HepG2 (cell line): ENCODE measurements around the gene IRX5. TPM values are rescaled to one million over a fixed set of nuclear protein-coding genes. Genes with fewer than 3 reads are reported as not detected.

Source experiments
- ATAC-seq: fragments of 200-7000 bp; cut with Tn5 transposase; 3 replicates; pipeline ENCODE4 v1.9.1; 2020; ENCODE audit warnings: mild to moderate bottlenecking, moderate library complexity
- BruUV-seq: library from RNA; stranded (reverse); fragments of 400-500 nt; replicated peaks from 2 replicates; lab custom pipeline; 2021; lab: Mats Ljungman, UMichigan
- CTCF ChIA-PET: fragments of 300-600 bp; formaldehyde crosslinking; extraction: SDS; loops from one replicate; lab custom pipeline; 2021; ENCODE audit warnings: low total read pairs, inconsistent platforms, low intra/inter-chr PET ratio; lab: Yijun Ruan, JAX
- POLR2A ChIA-PET: fragments of 350-600 bp; sonication (Branson Sonifier 250); formaldehyde crosslinking; loops from one replicate; lab custom pipeline; 2020; ENCODE audit warnings: antibody characterized with exemption, inconsistent platforms; lab: Yijun Ruan, JAX
- DNase-seq: peaks from one replicate; pipeline ENCODE4 v3.0.0-alpha.2; 2015; ENCODE audit warnings: low spot score
- FAIRE-seq: peaks from 3 replicates; lab custom pipeline; 2011; peaks lifted over from hg19 to GRCh38; lab: Jason Lieb, UNC
- H2AFZ ChIP-seq: one replicate; pipeline ENCODE4 v1.6.1; 2011; ENCODE audit warnings: low read length, inconsistent platforms
- H3K27ac ChIP-seq: fragments of 300-600 bp; 3 replicates; pipeline ENCODE4 v1.8.0; 2011; ENCODE audit warnings: mixed run types, mild to moderate bottlenecking, mixed read lengths, low read length, inconsistent platforms; ENCODE audit not compliant: insufficient read depth; ENCODE audit errors: extremely low read length
- H3K27me3 ChIP-seq, 2 experiments: fragments of 200-600 bp in 1 of 2; 2 replicates in 1 of 2; 3 replicates in 1 of 2; pipeline versions ENCODE4 v1.6.0 to v1.8.0; 2011; ENCODE audit warnings: low read length in 2 of 2, mild to moderate bottlenecking in 2 of 2, moderate library complexity in 2 of 2, inconsistent platforms in 1 of 2; ENCODE audit not compliant: insufficient read depth in 2 of 2, control insufficient read depth in 1 of 2
- H3K36me3 ChIP-seq, 2 experiments: fragments of 200-600 bp in 1 of 2; replicated peaks in 1 of 2; 2 replicates in 1 of 2; 3 replicates in 1 of 2; pipeline versions ENCODE4 v1.5.1 to v1.8.0; 2011; ENCODE audit warnings: low read length in 2 of 2, inconsistent platforms in 1 of 2; ENCODE audit not compliant: insufficient read depth in 2 of 2, control insufficient read depth in 1 of 2
- H3K4me1 ChIP-seq: 2 replicates; pipeline ENCODE4 v1.5.1; 2012; ENCODE audit warnings: low read length, inconsistent platforms; ENCODE audit not compliant: insufficient read depth
- H3K4me2 ChIP-seq: 2 replicates; pipeline ENCODE4 v1.6.0; 2011; ENCODE audit warnings: low read depth, low read length, inconsistent platforms
- H3K4me3 ChIP-seq, 3 experiments: fragments of 200-600 bp in 1 of 3; sonication (generic), shearing (Covaris generic) in 1 of 3; replicated peaks in 1 of 3; 2 replicates each; pipeline ENCODE4 v1.5.1; 2011 to 2016; ENCODE audit warnings: low read length in 3 of 3, inconsistent platforms in 2 of 3, low read depth in 2 of 3, mild to moderate bottlenecking in 2 of 3, control low read depth in 1 of 3, mixed read lengths in 1 of 3; ENCODE audit not compliant: insufficient read depth in 1 of 3
- H3K79me2 ChIP-seq: one replicate; pipeline ENCODE4 v1.6.1; 2011; ENCODE audit warnings: low read length, inconsistent platforms; ENCODE audit not compliant: insufficient read depth
- H3K9ac ChIP-seq: 2 replicates; pipeline ENCODE4 v1.6.0; 2011; ENCODE audit warnings: mild to moderate bottlenecking, low read depth, low read length, inconsistent platforms; ENCODE audit not compliant: insufficient read depth
- H3K9me3 ChIP-seq: 2 replicates; pipeline ENCODE4 v1.5.1; 2012; ENCODE audit warnings: mild to moderate bottlenecking, low read length
- H4K20me1 ChIP-seq: 2 replicates; pipeline ENCODE4 v1.6.0; 2011; ENCODE audit warnings: inconsistent platforms, mild to moderate bottlenecking, low read length, moderate library complexity; ENCODE audit not compliant: insufficient read depth
- BCL6 ChIP-seq: IDR thresholded peaks from 2 replicates; pipeline ENCODE4 v1.6.1; 2016; ENCODE audit warnings: missing genetic modification reagents, missing compliant biosample characterization
- FOXK1 ChIP-seq: sonication (generic); formaldehyde crosslinking; IDR thresholded peaks from 2 replicates; pipeline ENCODE4 v1.4.0; 2020; ENCODE audit warnings: low read depth, missing genetic modification reagents, borderline replicate concordance
- KLF16 ChIP-seq, 2 experiments: sonication (generic) in 1 of 2; formaldehyde crosslinking in 1 of 2; IDR thresholded peaks; 2 replicates each; pipeline versions ENCODE4 v1.6.1 to v1.8.0; 2016 to 2023; ENCODE audit warnings: missing genetic modification reagents in 2 of 2, missing compliant biosample characterization in 1 of 2
- MTA1 ChIP-seq: sonication (generic); formaldehyde crosslinking; IDR thresholded peaks from 2 replicates; pipeline ENCODE4 v1.4.0; 2020; ENCODE audit warnings: missing genetic modification reagents, mild to moderate bottlenecking, borderline replicate concordance
- NFKB2 ChIP-seq: sonication (generic); formaldehyde crosslinking; IDR thresholded peaks from 2 replicates; pipeline ENCODE4 v1.4.0; 2020; ENCODE audit warnings: missing genetic modification reagents, borderline replicate concordance
- SNRNP70 ChIP-seq: fragments of 200-400 bp; formaldehyde crosslinking; IDR thresholded peaks from 2 replicates; pipeline ENCODE4 v1.6.1; 2017; ENCODE audit warnings: mild to moderate bottlenecking, low read depth, low read length, moderate library complexity
- TIGD3 ChIP-seq: sonication (generic); formaldehyde crosslinking; IDR thresholded peaks from 2 replicates; pipeline ENCODE4 v1.5.1; 2020; ENCODE audit warnings: mild to moderate bottlenecking, missing genetic modification reagents, borderline replicate concordance
- ZNF17 ChIP-seq: sonication (generic); formaldehyde crosslinking; IDR thresholded peaks from 2 replicates; pipeline ENCODE4 v1.5.0; 2020; ENCODE audit warnings: mild to moderate bottlenecking, missing genetic modification reagents
- ZNF263 ChIP-seq: sonication (generic); formaldehyde crosslinking; IDR thresholded peaks from 2 replicates; pipeline ENCODE4 v1.4.0; 2020; ENCODE audit warnings: missing genetic modification reagents
- ZNF3 ChIP-seq: IDR thresholded peaks from 2 replicates; pipeline ENCODE4 v1.7.0; 2017; ENCODE audit warnings: inconsistent platforms
- ZNF432 ChIP-seq: sonication (generic); formaldehyde crosslinking; IDR thresholded peaks from 2 replicates; pipeline ENCODE4 v1.5.0; 2020; ENCODE audit warnings: missing genetic modification reagents, mild to moderate bottlenecking, borderline replicate concordance
- WGBS: methylation state at CpG from one replicate; pipeline ENCODE4 v1.1.6; 2017; ENCODE audit warnings: low lambda C conversion rate; 5-methylcytosine and 5-hydroxymethylcytosine counted together
- in situ Hi-C: cut with HindIII; loops from 2 replicates; pipeline ENCODE4 v1.10.0; 2017; ENCODE audit warnings: low pct_unique_long_range_greater_than_20kb; ENCODE audit not compliant: extremely low pct_ligation_motif_present
- intact Hi-C: fragments of 100-400 bp; cut with micrococcal nuclease; formaldehyde crosslinking; loops from one replicate; pipeline ENCODE4 v1.10.0; 2022; ENCODE audit not compliant: unreplicated experiment
- polyA plus RNA-seq, 8 experiments: library from polyadenylated mRNA; depleted of rRNA in 3 of 8; stranded (reverse) in 7 of 8; unstranded in 1 of 8; fragments of >200 nt; fragmentation: Illumina TruSeq in 4 of 8; extraction: Trizol in 4 of 8; gene quantifications; 2 replicates each; pipeline versions ENCODE4 v1.2.1 to v1.2.3, GENCODE V29; 2011 to 2016; ENCODE audit warnings: low read depth in 4 of 8, missing spikeins in 1 of 8, mixed read lengths in 1 of 8; ENCODE audit not compliant: insufficient read depth in 1 of 8
- total RNA-seq, 5 experiments: library from RNA; depleted of rRNA; stranded (reverse); fragments of >200 nt; fragmentation: Illumina TruSeq; extraction: Trizol; gene quantifications; 2 replicates each; pipeline ENCODE4 v1.2.3, GENCODE V29; 2016; ENCODE audit warnings: low read depth in 1 of 5

The IRX5 gene
- total and polyA plus RNA-seq, 2 of the 13 experiments (the other 11 are each of a cell fraction or from before 2014, with no cell fraction given) = not detected

- H3K79me2 ChIP-seq = no peaks in the 10 kb centered on the region
- no peak overlapping the region for H3K27ac ChIP-seq
- FAIRE-seq = no peak
- no peaks in the 10 kb centered on the region for H3K9me3 ChIP-seq
- CTCF ChIA-PET = no interaction called here
- H2AFZ ChIP-seq = peak overlapping the region; percentile 2
- no peak for ATAC-seq
- 36% methylated on average over 13 of the region's 13 CpGs for WGBS
- intact Hi-C loops (no loop called here), in situ Hi-C loops (no loop called here)
- H3K4me1 ChIP-seq = no peaks in the 10 kb centered on the region
- TF ChIP-seq BCL6 (CRISPR knock-in tag) (no peak), ZNF432 (CRISPR knock-in tag) (no peak), MTA1 (CRISPR knock-in tag) (no peak), ZNF263 (CRISPR knock-in tag) (no peak), ZNF3 (no peak), ZNF17 (no peak), KLF16 (CRISPR knock-in tag; IDR thresholded peaks at IDR 0.05) (no peak), NFKB2 (CRISPR knock-in tag) (no peak), TIGD3 (no peak), FOXK1 (no peak), SNRNP70 (no peak)
- no peak overlapping the region for H3K4me2 ChIP-seq
- H3K27me3 ChIP-seq = peaks cover 0 to 14% of the 10 kb centered on the region in 2 experiments; a peak in 3 of 5 replicates
- no peaks in the 10 kb centered on the region for H3K36me3 ChIP-seq
- DNase-seq = no peak
- POLR2A ChIA-PET = no interaction called here
- H3K4me3 ChIP-seq = no peak overlapping the region
- no TSS peak for BruUV-seq
- H3K9ac ChIP-seq = no peak overlapping the region
- no peaks in the 10 kb centered on the region for H4K20me1 ChIP-seq
Observed at GRCh38 chr16:54927125-54928015, 3.3 kb upstream of the IRX5 start.
